Stomach (tissue), 19 donors: ENCODE data around the gene SLC25A52. TPM values are rescaled to one million over a fixed set of nuclear protein-coding genes. Genes with fewer than 3 reads are reported as not detected.
"Not testable (repeated sequence)": the region's sequence is repeated elsewhere in the genome, so short reads cannot be mapped to it uniquely, and the experiment has no call there.

Experiments
- DNase-seq, 2 donors: peaks; one replicate each; pipeline versions ENCODE4 v3.0.0 to v3.0.0-alpha.2; 2013 to 2019
- H3K27ac ChIP-seq, 5 donors: fragments of 200-600 bp in 4 of 5; sonication (generic) in 4 of 5; one replicate each; pipeline ENCODE4 v1.5.1; 2013 to 2019; ENCODE audit warnings: mild to moderate bottlenecking in 1 of 5, moderate library complexity in 1 of 5
- H3K27me3 ChIP-seq, 3 donors: fragments of 200-600 bp; sonication (generic); one replicate each; pipeline ENCODE4 v1.5.1; 2017 to 2019; ENCODE audit warnings: mixed run types in 1 of 3
- H3K36me3 ChIP-seq, 4 donors: fragments of 200-600 bp; sonication (generic); 1 replicate in 3 of 4; 2 replicates in 1 of 4; pipeline ENCODE4 v1.5.1; 2016 to 2019
- H3K4me1 ChIP-seq, 4 donors: fragments of 200-600 bp; sonication (generic); one replicate each; pipeline ENCODE4 v1.5.1; 2016 to 2019
- H3K4me3 ChIP-seq, 4 donors: fragments of 200-600 bp; sonication (generic) in 3 of 4; one replicate each; pipeline ENCODE4 v1.5.1; 2016 to 2019; ENCODE audit warnings: mild to moderate bottlenecking in 1 of 4
- H3K9me3 ChIP-seq, 4 donors: fragments of 200-600 bp; sonication (generic); one replicate each; pipeline ENCODE4 v1.5.1; 2016 to 2019
- EP300 ChIP-seq: sonication (generic); formaldehyde crosslinking; IDR thresholded peaks from one replicate; pipeline ENCODE4 v1.6.1; 2017; ENCODE audit warnings: antibody characterized with exemption
- POLR2A ChIP-seq, 4 donors: fragments of 450-650 bp; IDR thresholded peaks; one replicate each; pipeline ENCODE4 v1.6.1; 2016; ENCODE audit warnings: antibody characterized with exemption in 4 of 4, control low read depth in 2 of 4, mild to moderate bottlenecking in 1 of 4, moderate library complexity in 1 of 4
- POLR2AphosphoS5 ChIP-seq, 3 donors: sonication (generic); formaldehyde crosslinking; IDR thresholded peaks; one replicate each; pipeline ENCODE4 v1.6.1; 2016; ENCODE audit warnings: antibody characterized with exemption in 3 of 3
- WGBS, 5 donors: extraction: QIAGEN DNeasy Blood & Tissue Kit in 3 of 5; methylation state at CpG; one replicate each; pipeline versions ENCODE4 v1.1.5 to v1.1.7; 2013 to 2018; 5-methylcytosine and 5-hydroxymethylcytosine counted together
- intact Hi-C: fragments of 100-400 bp; cut with DNase I; formaldehyde crosslinking; loops from one replicate; pipeline ENCODE4 v1.15.1; 2023; ENCODE audit warnings: low total_unique reads
- long read RNA-seq, 10 donors: transcript quantifications; one replicate each; lab custom pipeline, GENCODE V29; 2026
- polyA plus RNA-seq, 3 donors: library from polyadenylated mRNA; stranded (reverse); fragments of 200-250 nt; gene quantifications; one replicate each; pipeline ENCODE4 v1.2.3, GENCODE V29; 2013
- total RNA-seq, 5 donors: library from RNA; depleted of rRNA; stranded (reverse); fragments of >200 nt; gene quantifications; one replicate each; pipeline versions ENCODE4 v1.1.0 to v1.2.3, GENCODE V29; 2014 to 2016
- TF ChIP-seq, protein P1 (sequence below), 7 experiments: fragments of 450-650 bp in 4 of 7; fragments of 200-600 bp in 3 of 7; sonication (generic) in 3 of 7; IDR thresholded peaks; one replicate each; pipeline ENCODE4 v1.5.1; 2016 to 2019; ENCODE audit warnings: antibody characterized with exemption in 7 of 7, control low read depth in 2 of 7, mild to moderate bottlenecking in 1 of 7
- donor health status: healthy with polysubstance abuse.
- donor health status: Bipolar disorder and iron deficiency.
- donor health status: healthy.

Gene SLC25A52, protein sequence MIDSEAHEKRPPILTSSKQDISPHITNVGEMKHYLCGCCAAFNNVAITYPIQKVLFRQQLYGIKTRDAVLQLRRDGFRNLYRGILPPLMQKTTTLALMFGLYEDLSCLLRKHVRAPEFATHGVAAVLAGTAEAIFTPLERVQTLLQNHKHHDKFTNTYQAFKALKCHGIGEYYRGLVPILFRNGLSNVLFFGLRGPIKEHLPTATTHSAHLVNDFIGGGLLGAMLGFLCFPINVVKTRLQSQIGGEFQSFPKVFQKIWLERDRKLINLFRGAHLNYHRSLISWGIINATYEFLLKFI
- total RNA-seq (not detected), polyA plus RNA-seq (not detected)
- long read RNA-seq, donor 1 = 0 reads
- long read RNA-seq, donor 2 = 0 reads
- long read RNA-seq, donor 3 = 0 reads
- long read RNA-seq, donor 4 = 0 reads
- long read RNA-seq, donor 5 = 0 reads
- long read RNA-seq, donor 6 = 0 reads
- long read RNA-seq, donor 7 = 0 reads
- long read RNA-seq, donor 8 = 0 reads
- long read RNA-seq, donor 9 = 0 reads
- long read RNA-seq, donor 10 = 0 reads

- H3K4me3 ChIP-seq = no peak within 1 kb of the TSS
- intact Hi-C loops = no loop called here
- H3K9me3 ChIP-seq = no peaks in the 10 kb centered on the region
- no peaks in the 10 kb centered on the region for H3K27me3 ChIP-seq
- DNase-seq = no peak
- H3K36me3 ChIP-seq = no peaks in the 10 kb centered on the region
- WGBS, 5 donors = 83 to 93% (median 87%) methylated on average over 21 of the region's 21 CpGs
- TF ChIP-seq POLR2AphosphoS5 (IDR thresholded peaks at IDR 0.05) (no peak), EP300 (no peak), POLR2A (IDR thresholded peaks at IDR 0.05) (no peak)
- TF ChIP-seq, protein P1, sequence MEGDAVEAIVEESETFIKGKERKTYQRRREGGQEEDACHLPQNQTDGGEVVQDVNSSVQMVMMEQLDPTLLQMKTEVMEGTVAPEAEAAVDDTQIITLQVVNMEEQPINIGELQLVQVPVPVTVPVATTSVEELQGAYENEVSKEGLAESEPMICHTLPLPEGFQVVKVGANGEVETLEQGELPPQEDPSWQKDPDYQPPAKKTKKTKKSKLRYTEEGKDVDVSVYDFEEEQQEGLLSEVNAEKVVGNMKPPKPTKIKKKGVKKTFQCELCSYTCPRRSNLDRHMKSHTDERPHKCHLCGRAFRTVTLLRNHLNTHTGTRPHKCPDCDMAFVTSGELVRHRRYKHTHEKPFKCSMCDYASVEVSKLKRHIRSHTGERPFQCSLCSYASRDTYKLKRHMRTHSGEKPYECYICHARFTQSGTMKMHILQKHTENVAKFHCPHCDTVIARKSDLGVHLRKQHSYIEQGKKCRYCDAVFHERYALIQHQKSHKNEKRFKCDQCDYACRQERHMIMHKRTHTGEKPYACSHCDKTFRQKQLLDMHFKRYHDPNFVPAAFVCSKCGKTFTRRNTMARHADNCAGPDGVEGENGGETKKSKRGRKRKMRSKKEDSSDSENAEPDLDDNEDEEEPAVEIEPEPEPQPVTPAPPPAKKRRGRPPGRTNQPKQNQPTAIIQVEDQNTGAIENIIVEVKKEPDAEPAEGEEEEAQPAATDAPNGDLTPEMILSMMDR (IDR thresholded peaks at IDR 0.05) = no peak
- no peaks in the 10 kb centered on the region for H3K4me1 ChIP-seq
- H3K27ac ChIP-seq = no peak within 1 kb of the TSS
Observed at GRCh38 chr18:31760695-31761094, at the start of gene SLC25A52. SLC25A52 (minus strand) TSS chr18:31760880; CDS start chr18:31760661, 219 bp downstream.

DNA sequence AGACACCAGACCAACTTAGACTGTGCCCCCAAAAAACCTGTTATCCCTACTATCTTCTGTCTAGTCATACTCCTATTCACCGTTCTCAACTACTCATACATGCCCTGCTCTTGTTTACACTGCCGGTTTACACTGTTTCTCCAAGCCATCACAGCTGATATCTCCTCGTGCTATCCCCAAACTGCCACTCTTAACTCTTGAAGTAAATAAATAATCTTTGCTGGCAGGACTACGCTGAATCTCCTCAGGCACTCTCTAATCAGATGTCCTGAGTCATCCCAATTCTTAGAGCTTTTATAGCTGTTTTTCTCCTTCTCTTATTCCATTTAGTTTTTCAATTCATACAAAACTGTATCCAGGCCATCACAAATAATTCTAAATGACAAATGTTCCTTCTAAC, 48.4 kb upstream of the SLC25A52 start:
- H3K27ac ChIP-seq, intact Hi-C loops, H3K9me3 ChIP-seq, H3K4me1 ChIP-seq, DNase-seq, H3K36me3 ChIP-seq, H3K27me3 ChIP-seq, H3K4me3 ChIP-seq: not testable (repeated sequence)
- 40 to 66% (median 44%) methylated on average over 3 to 4 of the region's 4 CpGs for WGBS, 5 donors

DNA sequence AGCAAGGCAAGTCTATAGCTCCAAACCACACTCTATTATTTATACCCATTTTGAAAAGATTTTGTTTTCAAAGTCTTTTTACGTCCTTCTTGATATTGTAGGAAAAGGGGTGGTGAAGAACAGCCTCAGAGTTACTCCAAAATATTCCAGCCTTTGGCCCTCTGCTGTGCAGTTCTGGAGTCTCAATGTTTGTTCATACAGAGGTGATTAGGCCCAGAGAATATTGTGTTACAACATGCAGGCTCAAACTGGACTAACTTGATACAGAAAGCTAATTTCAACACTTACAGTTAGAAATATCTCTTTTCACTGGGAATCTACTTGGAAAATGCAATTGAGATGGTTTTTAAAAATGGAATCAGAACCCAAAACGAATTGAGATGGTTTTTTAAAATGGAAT, 40.4 kb upstream of the SLC25A52 start:
- no peaks in the 10 kb centered on the region for H3K27me3 ChIP-seq
- WGBS, 5 donors = 60 to 71% (median 66%) methylated on average over 2 of the region's 2 CpGs
- intact Hi-C loops = no loop called here

GRCh38 chr18:31799257-31799656, 38.6 kb upstream of the SLC25A52 start:
- H3K27me3 ChIP-seq, DNase-seq, H3K4me3 ChIP-seq, H3K27ac ChIP-seq, H3K36me3 ChIP-seq, H3K9me3 ChIP-seq, H3K4me1 ChIP-seq, intact Hi-C loops: not testable (repeated sequence)
- 82 to 96% (median 92%) methylated on average over 3 to 5 of the region's 5 CpGs for WGBS, 5 donors

More for the DNA sequence above, 40.4 kb upstream of the SLC25A52 start:
- H3K27ac ChIP-seq = no peak overlapping the region
- TF ChIP-seq, protein P1 (IDR thresholded peaks at IDR 0.05) = no peak
- TF ChIP-seq POLR2A (IDR thresholded peaks at IDR 0.05) (no peak), EP300 (no peak), POLR2AphosphoS5 (IDR thresholded peaks at IDR 0.05) (no peak)
- H3K9me3 ChIP-seq = no peaks in the 10 kb centered on the region
- H3K36me3 ChIP-seq = no peaks in the 10 kb centered on the region
- H3K4me1 ChIP-seq = no peaks in the 10 kb centered on the region
- peak in 1 of 2 donors; percentile 30 for DNase-seq
- H3K4me3 ChIP-seq = no peak overlapping the region

- 26 to 73% (median 55%) methylated on average over 2 of the region's 2 CpGs for WGBS, 5 donors
Observed at GRCh38 chr18:31798399-31798798, 37.7 kb upstream of the SLC25A52 start.

More at GRCh38 chr18:31798399-31798798, 37.7 kb upstream of the SLC25A52 start:
- H3K4me1 ChIP-seq = no peaks in the 10 kb centered on the region
- no peaks in the 10 kb centered on the region for H3K9me3 ChIP-seq
- TF ChIP-seq POLR2AphosphoS5 (IDR thresholded peaks at IDR 0.05) = no peak
- no peak for TF ChIP-seq POLR2A (IDR thresholded peaks at IDR 0.05)
- TF ChIP-seq EP300 = no peak
- TF ChIP-seq, protein P1 (IDR thresholded peaks at IDR 0.05) = no peak
- no peaks in the 10 kb centered on the region for H3K27me3 ChIP-seq
- no peak for DNase-seq
- no peak overlapping the region for H3K4me3 ChIP-seq
- no peak overlapping the region for H3K27ac ChIP-seq
- intact Hi-C loops = no loop called here
- H3K36me3 ChIP-seq = no peaks in the 10 kb centered on the region
